ENCODE results near the gene SOD2. TPM values are rescaled to one million over a fixed set of nuclear protein-coding genes. Genes with fewer than 3 reads are reported as not detected.

Gene SOD2
- total and polyA plus RNA-seq, 2 donors (not counting 3 experiments of a cell fraction or from before 2014, with no cell fraction given) = 31.6 to 62.7 TPM

GRCh38 chr6:159646733-159647132 is 46.3 kb downstream of the SOD2 start:
- ChIA-PET POLR2A (no interaction called here), CTCF (interaction anchor here (1.3 to 2.8 kb wide), 5 partner anchors 8 to 512 kb away, joined by 4 to 10 read pairs (median 7); no protein-coding TSS in a partner anchor)
- Histone ChIP-seq H2AFZ (ENCODE audit: low read depth, low read length) (no peak overlapping the region), H3K9me3 (replicated peaks; ENCODE audit: control insufficient read depth, insufficient read depth, low read length) (no peaks in the 10 kb centered on the region), H3K9me1 (replicated peaks; ENCODE audit: control insufficient read depth, extremely low read depth, insufficient read depth, low read length) (no peaks in the 10 kb centered on the region), H3K4me2 (ENCODE audit: insufficient read depth, low read length) (no peak overlapping the region), H3K27ac (ENCODE audit: insufficient read depth, low read depth, low read length) (no peak overlapping the region), H3K4me3 (replicated peaks in 1 of 3; ENCODE audit: insufficient read depth in 1 of 3, low read depth in 1 of 3, low read length in 3 of 3) (no peak overlapping the region), H3K79me2 (ENCODE audit: control insufficient read depth, insufficient read depth, low read length) (no peaks in the 10 kb centered on the region), H3K4me1 (ENCODE audit: control insufficient read depth, extremely low read depth, insufficient read depth, low read length) (no peaks in the 10 kb centered on the region), H3K9ac (replicated peaks; ENCODE audit: extremely low read depth, insufficient read depth, low read length) (no peak overlapping the region), H3K36me3 (ENCODE audit: control insufficient read depth in 2 of 2, extremely low read depth in 1 of 2, insufficient read depth in 2 of 2, low read length in 2 of 2) (no peaks in the 10 kb centered on the region), H4K20me1 (replicated peaks; ENCODE audit: control insufficient read depth, extremely low read depth, insufficient read depth, low read length) (no peaks in the 10 kb centered on the region), H3K27me3 (ENCODE audit: control insufficient read depth in 2 of 2, insufficient read depth in 2 of 2, low read length in 2 of 2) (no peaks in the 10 kb centered on the region)
- DNase-seq (ENCODE audit: low read depth, low spot score) (no peak), FAIRE-seq (peak; percentile 33)
- intact Hi-C loops (cut with micrococcal nuclease) = no loop called here
- BruUV-seq (replicated peaks) = no TSS peak
- dilution Hi-C loops (cut with MboI; ENCODE audit: extremely low pct_ligation_motif_present, low sequenced_read_pairs) = no loop called here
- TF ChIP-seq POLR2AphosphoS5 (IDR thresholded peaks at IDR 0.05; ENCODE audit: insufficient read depth, low read depth, low read length) (no peak), FOS (IDR thresholded peaks at IDR 0.05; ENCODE audit: borderline replicate concordance, insufficient read depth, low read length) (no peak), GATA2 (IDR thresholded peaks at IDR 0.05; ENCODE audit: insufficient read depth, insufficient read length, low read depth, low read length) (no peak), JUN (IDR thresholded peaks at IDR 0.05; ENCODE audit: borderline replicate concordance, insufficient read depth, insufficient read length, low read depth) (no peak), EZH2 (IDR thresholded peaks at IDR 0.05; ENCODE audit: borderline replicate concordance, low read depth, low read length, severe bottlenecking) (no peak), POLR2A (IDR thresholded peaks at IDR 0.05; ENCODE audit: low read depth, low read length) (no peak), CTCF (IDR thresholded peaks at IDR 0.05; ENCODE audit: extremely low read depth in 1 of 2, insufficient read depth in 1 of 2, low read depth in 1 of 2, low read length in 2 of 2) (no peak), MYC (IDR thresholded peaks at IDR 0.05; ENCODE audit: low read depth, low read length) (no peak), MAX (IDR thresholded peaks at IDR 0.05; ENCODE audit: insufficient read depth, insufficient read length) (no peak)
